Erythroblast (primary cell): Measurements from ENCODE around the gene KRT13.

Source experiments
- GATA1 ChIP-seq: IDR thresholded peaks from 2 replicates; pipeline ENCODE4 v1.6.1; 2011; ENCODE audit warnings: low read depth, mild to moderate bottlenecking, control low read depth, low read length, moderate library complexity
- POLR2A ChIP-seq: IDR thresholded peaks from 2 replicates; pipeline ENCODE4 v1.6.1; 2011; ENCODE audit warnings: mild to moderate bottlenecking, low read length

DNA sequence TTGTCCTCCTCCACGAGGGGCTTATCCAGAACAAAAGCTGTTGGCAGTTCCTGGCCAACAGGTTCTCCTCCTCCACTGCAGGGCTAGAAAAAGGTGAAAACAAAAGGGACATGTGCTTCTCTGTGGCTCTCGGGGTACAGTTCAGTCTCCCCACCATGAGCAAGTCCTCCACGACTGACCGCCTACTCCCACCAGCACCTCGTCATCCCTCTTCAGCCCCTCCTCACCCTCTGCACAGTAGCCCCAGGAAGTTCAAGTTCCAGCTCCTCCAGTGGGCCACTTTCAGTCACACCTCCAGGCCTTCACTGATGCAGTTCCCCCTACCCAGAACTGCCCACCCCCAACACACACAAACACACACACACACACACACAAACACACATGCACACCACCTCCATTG lies 47.0 kb upstream of the KRT13 start:
- TF ChIP-seq POLR2A (no peak), GATA1 (no peak)
